A549 (cell line): ENCODE results near the gene TMEM108. TPM values are rescaled to one million over a fixed set of nuclear protein-coding genes. Genes with fewer than 3 reads are reported as not detected.

Experiments
- ATAC-seq, 2 experiments: fragments of 200-7000 bp in 1 of 2; fragments of >200 bp in 1 of 2; cut with Nextera tagmentation in 1 of 2; cut with Tn5 transposase in 1 of 2; 3 replicates each; pipeline versions ENCODE4 v1.8.0 to v1.9.1; 2018 to 2020; ENCODE audit warnings: mild to moderate bottlenecking in 1 of 2, moderate library complexity in 1 of 2
- CTCF ChIA-PET: fragments of 300-600 bp; sonication (Branson Sonifier 250); formaldehyde crosslinking; extraction: SDS; loops from one replicate; lab custom pipeline; 2021; ENCODE audit warnings: antibody characterized with exemption, inconsistent platforms; lab: Yijun Ruan, JAX
- POLR2A ChIA-PET: fragments of 350-600 bp; formaldehyde crosslinking; extraction: SDS; loops from one replicate; lab custom pipeline; 2021; ENCODE audit warnings: antibody characterized with exemption, inconsistent platforms; lab: Yijun Ruan, JAX
- DNase-seq, 2 experiments: peaks; one replicate each; pipeline versions ENCODE4 v3.0.0 to v3.0.0-alpha.2; 2011 to 2016; ENCODE audit warnings: low read depth in 1 of 2, low spot score in 1 of 2
- FAIRE-seq: peaks from 2 replicates; lab custom pipeline; 2011; peaks lifted over from hg19 to GRCh38; lab: Jason Lieb, UNC
- H3K27ac ChIP-seq, 2 experiments: fragments of >200 bp; sonication (Bioruptor Twin); formaldehyde crosslinking; 3 replicates each; pipeline ENCODE4 v1.5.1; 2016 to 2017
- H3K4me1 ChIP-seq: fragments of >200 bp; sonication (Bioruptor Twin); formaldehyde crosslinking; 3 replicates; pipeline ENCODE4 v1.6.1; 2016
- H3K4me2 ChIP-seq: fragments of >200 bp; sonication (Bioruptor Twin); formaldehyde crosslinking; 3 replicates; pipeline ENCODE4 v1.6.1; 2016
- H3K4me3 ChIP-seq: fragments of >200 bp; sonication (Bioruptor Twin); formaldehyde crosslinking; 3 replicates; pipeline ENCODE4 v1.5.1; 2016
- H3K9me3 ChIP-seq: fragments of >200 bp; sonication (Bioruptor Twin); formaldehyde crosslinking; 3 replicates; pipeline ENCODE4 v1.6.1; 2016
- ATOH8 ChIP-seq: fragments of 250-450 bp; sonication (Bioruptor Pico); IDR thresholded peaks from 2 replicates; pipeline ENCODE4 v1.5.0; 2020; ENCODE audit warnings: low read depth, mild to moderate bottlenecking, moderate library complexity
- CBX2 ChIP-seq: fragments of 200-600 bp; sonication (generic); IDR thresholded peaks from 2 replicates; pipeline ENCODE4 v1.6.1; 2016; ENCODE audit warnings: low read depth, mild to moderate bottlenecking, borderline replicate concordance
- CBX8 ChIP-seq: fragments of 200-600 bp; sonication (generic); IDR thresholded peaks from 2 replicates; pipeline ENCODE4 v1.6.1; 2016
- CTCF ChIP-seq: fragments of >200 bp; sonication (Bioruptor Twin); formaldehyde crosslinking; IDR thresholded peaks from 3 replicates; pipeline ENCODE4 v1.5.1; 2016
- EHMT2 ChIP-seq: fragments of 200-600 bp; sonication (generic); IDR thresholded peaks from 2 replicates; pipeline ENCODE4 v1.6.1; 2016; ENCODE audit warnings: antibody characterized with exemption, low read depth, mild to moderate bottlenecking, moderate library complexity
- ELK1 ChIP-seq: fragments of 150-350 bp; IDR thresholded peaks from 2 replicates; pipeline ENCODE4 v1.6.1; 2014; ENCODE audit warnings: low read depth, mild to moderate bottlenecking, low read length
- ESRRA ChIP-seq: fragments of 150-350 bp; IDR thresholded peaks from 2 replicates; pipeline ENCODE4 v1.6.1; 2014; ENCODE audit warnings: mild to moderate bottlenecking, low read length, borderline replicate concordance
- HDAC2 ChIP-seq: fragments of 200-600 bp; sonication (generic); IDR thresholded peaks from 2 replicates; pipeline ENCODE4 v1.6.1; 2016
- HEYL ChIP-seq: fragments of 250-450 bp; sonication (Bioruptor Pico); IDR thresholded peaks from 2 replicates; pipeline ENCODE4 v1.8.0; 2021; ENCODE audit warnings: mild to moderate bottlenecking, moderate library complexity
- HMGXB4 ChIP-seq: fragments of 250-450 bp; sonication (Bioruptor Pico); IDR thresholded peaks from 2 replicates; pipeline ENCODE4 v1.5.0; 2021; ENCODE audit warnings: mild to moderate bottlenecking, moderate library complexity, borderline replicate concordance
- MAFK ChIP-seq: fragments of 450-650 bp; IDR thresholded peaks from 2 replicates; pipeline ENCODE4 v1.6.1; 2014; ENCODE audit not compliant: partially characterized antibody
- MAX ChIP-seq: IDR thresholded peaks from 2 replicates; pipeline ENCODE4 v1.6.1; 2012
- POLR2A ChIP-seq: IDR thresholded peaks from 2 replicates; pipeline ENCODE4 v1.6.1; 2012; ENCODE audit warnings: mild to moderate bottlenecking, low read length
- RAD21 ChIP-seq, 2 experiments: fragments of >200 bp in 1 of 2; sonication (Bioruptor Twin) in 1 of 2; formaldehyde crosslinking in 1 of 2; IDR thresholded peaks in 1 of 2; conservative IDR thresholded peaks in 1 of 2; 2 replicates in 1 of 2; 3 replicates in 1 of 2; pipeline ENCODE4 v1.6.1; 2012 to 2018; ENCODE audit warnings: inconsistent platforms in 1 of 2
- RFX5 ChIP-seq: fragments of 450-650 bp; IDR thresholded peaks from 2 replicates; pipeline ENCODE4 v1.7.1; 2014; ENCODE audit warnings: antibody characterized with exemption, mild to moderate bottlenecking, moderate library complexity
- USF2 ChIP-seq: fragments of 450-650 bp; IDR thresholded peaks from 2 replicates; pipeline ENCODE4 v1.6.1; 2014; ENCODE audit warnings: antibody characterized with exemption
- ZFP36 ChIP-seq: fragments of 450-650 bp; IDR thresholded peaks from 2 replicates; pipeline ENCODE4 v1.6.1; 2014; ENCODE audit warnings: borderline replicate concordance; ENCODE audit not compliant: partially characterized antibody
- WGBS: methylation state at CpG from one replicate; pipeline ENCODE4 v1.1.6; 2017; ENCODE audit errors: missing lambda C conversion rate; 5-methylcytosine and 5-hydroxymethylcytosine counted together
- polyA plus RNA-seq, 4 experiments: library from polyadenylated mRNA; depleted of rRNA in 3 of 4; stranded (reverse); fragments of >200 nt; fragmentation: RNase III in 1 of 4; extraction: RNeasy Plus Mini Kit Qiagen cat#74134 plus additional on column Dnase treatment in 1 of 4; gene quantifications; 2 replicates in 3 of 4; 3 replicates in 1 of 4; pipeline ENCODE4 v1.2.3, GENCODE V29; 2011 to 2017

Gene TMEM108
- polyA plus RNA-seq, 2 of the 4 experiments (the other 2 are of a cell fraction): not detected

GRCh38 chr3:133211856-133212255 lies 173.7 kb downstream of the TMEM108 start:
- Histone ChIP-seq H3K4me3 (no peak overlapping the region), H3K27ac (no peak overlapping the region), H3K4me1 (no peaks in the 10 kb centered on the region), H3K9me3 (no peaks in the 10 kb centered on the region)
- ChIA-PET CTCF (no interaction called here), POLR2A (no interaction called here)
- ATAC-seq (no peak), FAIRE-seq (no peak), DNase-seq (no peak)
- TF ChIP-seq RAD21 (conservative IDR thresholded peaks at IDR 0.05 in 1 of 2, IDR thresholded peaks at IDR 0.05 in 1 of 2) (no peak), HMGXB4 (CRISPR knock-in tag) (no peak), RFX5 (no peak), CBX2 (no peak), ESRRA (no peak), POLR2A (no peak), ZFP36 (no peak), CTCF (no peak), ELK1 (no peak)
- TF ChIP-seq, all 56 proteins: peak for 0
- no peak overlapping the region for H3K4me2 ChIP-seq

GRCh38 chr3:133213937-133214336 lies 175.7 kb downstream of the TMEM108 start:
- TF ChIP-seq MAX (no peak), HEYL (CRISPR knock-in tag) (no peak), HDAC2 (no peak), ZFP36 (no peak), EHMT2 (no peak), MAFK (no peak), POLR2A (no peak), ESRRA (no peak), ATOH8 (no peak), USF2 (no peak), CBX8 (no peak)
- H3K4me3 ChIP-seq: no peak overlapping the region
- WGBS: 0% methylated on average over 2 of the region's 2 CpGs
- no peak overlapping the region for H3K27ac ChIP-seq
- ChIA-PET POLR2A (no interaction called here), CTCF (no interaction called here)
- H3K9me3 ChIP-seq: no peaks in the 10 kb centered on the region
- DNase-seq (no peak), FAIRE-seq (no peak), ATAC-seq (no peak)
- no peak overlapping the region for H3K4me2 ChIP-seq
- H3K4me1 ChIP-seq: no peaks in the 10 kb centered on the region

- FAIRE-seq (no peak), DNase-seq (no peak), ATAC-seq (no peak)
- no peak overlapping the region for H3K4me2 ChIP-seq
- POLR2A ChIA-PET: no interaction called here
- H3K9me3 ChIP-seq: no peaks in the 10 kb centered on the region; the same call in 2 of the 3 replicates
- no peak overlapping the region for H3K4me3 ChIP-seq
- no peak for TF ChIP-seq ESRRA
- 2% methylated on average over 3 of the region's 3 CpGs for WGBS
- no peaks in the 10 kb centered on the region for H3K4me1 ChIP-seq
- CTCF ChIA-PET: no interaction called here
- H3K27ac ChIP-seq: no peak overlapping the region
Observed at GRCh38 chr3:133227813-133228212, 189.6 kb downstream of the TMEM108 start.
